Thoracic aorta (tissue), 2 donors: ENCODE measurements around the gene ITPR2. TPM values are rescaled to one million over a fixed set of nuclear protein-coding genes. Genes with fewer than 3 reads are reported as not detected.

Source experiments
- ATAC-seq: fragments of 150-250 bp; one replicate; pipeline ENCODE4 v1.8.0; 2017; ENCODE audit warnings: low read depth; ENCODE audit not compliant: insufficient number of reproducible peaks, low FRiP score
- DNase-seq: peaks from one replicate; pipeline ENCODE4 v3.0.0-alpha.2; 2020; ENCODE audit warnings: low spot score
- H3K27ac ChIP-seq, 2 donors: fragments of 200-600 bp; sonication (generic); 1 replicate in 1 of 2; 2 replicates in 1 of 2; pipeline ENCODE4 v1.5.1; 2016; ENCODE audit warnings: mild to moderate bottlenecking in 2 of 2, moderate library complexity in 2 of 2
- H3K27me3 ChIP-seq: fragments of 200-600 bp; sonication (generic); replicated peaks from 2 replicates; pipeline ENCODE4 v1.6.0; 2016; ENCODE audit warnings: mild to moderate bottlenecking; ENCODE audit not compliant: insufficient read depth
- H3K36me3 ChIP-seq: fragments of 200-600 bp; sonication (generic); one replicate; pipeline ENCODE4 v1.5.1; 2016
- H3K4me1 ChIP-seq, 2 donors: fragments of 200-600 bp; sonication (generic); 1 replicate in 1 of 2; 2 replicates in 1 of 2; pipeline versions ENCODE4 v1.5.1 to v1.6.0; 2016; ENCODE audit warnings: low read depth in 2 of 2, mild to moderate bottlenecking in 1 of 2; ENCODE audit not compliant: control insufficient read depth in 1 of 2
- H3K4me3 ChIP-seq: fragments of 200-600 bp; sonication (generic); 2 replicates; pipeline ENCODE4 v1.5.1; 2016; ENCODE audit warnings: mild to moderate bottlenecking
- H3K9me3 ChIP-seq: fragments of 200-600 bp; sonication (generic); 2 replicates; pipeline ENCODE4 v1.5.1; 2016
- total RNA-seq, 2 donors: library from RNA; depleted of rRNA; stranded (reverse); fragments of >200 nt; gene quantifications; one replicate each; pipeline versions ENCODE4 v1.1.0 to v1.2.3, GENCODE V29; 2016
- TF ChIP-seq, protein P1 (sequence below): fragments of 200-600 bp; sonication (generic); IDR thresholded peaks from one replicate; pipeline ENCODE4 v1.5.1; 2019; ENCODE audit warnings: antibody characterized with exemption

ITPR2 gene
- total RNA-seq, 2 donors from 2014 or later, result 28.3 to 86.3 TPM

DNA sequence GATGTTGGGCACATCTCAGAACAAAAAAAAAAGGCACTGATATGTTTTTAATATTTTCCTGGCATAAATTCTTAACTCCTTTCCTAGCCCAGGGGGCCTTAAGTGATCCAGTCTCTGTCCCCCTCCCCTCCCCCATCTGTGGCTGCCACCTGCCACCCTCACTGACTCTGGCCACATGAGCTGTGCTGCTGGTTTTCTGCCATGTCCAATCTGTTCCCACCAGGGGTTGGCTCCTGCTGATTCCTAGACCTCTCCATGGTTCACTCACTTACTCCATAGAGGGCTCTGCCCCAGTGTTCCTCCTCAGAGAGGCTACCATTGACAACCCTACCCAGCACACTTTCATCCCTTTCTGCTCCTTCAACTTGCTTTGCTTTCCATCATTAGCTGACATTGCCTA lies 474.3 kb downstream of the ITPR2 start:
- no peaks in the 10 kb centered on the region for H3K27me3 ChIP-seq
- H3K9me3 ChIP-seq, result no peaks in the 10 kb centered on the region
- H3K4me1 ChIP-seq, result no peaks in the 10 kb centered on the region
- TF ChIP-seq, protein P1, sequence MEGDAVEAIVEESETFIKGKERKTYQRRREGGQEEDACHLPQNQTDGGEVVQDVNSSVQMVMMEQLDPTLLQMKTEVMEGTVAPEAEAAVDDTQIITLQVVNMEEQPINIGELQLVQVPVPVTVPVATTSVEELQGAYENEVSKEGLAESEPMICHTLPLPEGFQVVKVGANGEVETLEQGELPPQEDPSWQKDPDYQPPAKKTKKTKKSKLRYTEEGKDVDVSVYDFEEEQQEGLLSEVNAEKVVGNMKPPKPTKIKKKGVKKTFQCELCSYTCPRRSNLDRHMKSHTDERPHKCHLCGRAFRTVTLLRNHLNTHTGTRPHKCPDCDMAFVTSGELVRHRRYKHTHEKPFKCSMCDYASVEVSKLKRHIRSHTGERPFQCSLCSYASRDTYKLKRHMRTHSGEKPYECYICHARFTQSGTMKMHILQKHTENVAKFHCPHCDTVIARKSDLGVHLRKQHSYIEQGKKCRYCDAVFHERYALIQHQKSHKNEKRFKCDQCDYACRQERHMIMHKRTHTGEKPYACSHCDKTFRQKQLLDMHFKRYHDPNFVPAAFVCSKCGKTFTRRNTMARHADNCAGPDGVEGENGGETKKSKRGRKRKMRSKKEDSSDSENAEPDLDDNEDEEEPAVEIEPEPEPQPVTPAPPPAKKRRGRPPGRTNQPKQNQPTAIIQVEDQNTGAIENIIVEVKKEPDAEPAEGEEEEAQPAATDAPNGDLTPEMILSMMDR, result no peak
- ATAC-seq (no peak), DNase-seq (no peak)
- H3K4me3 ChIP-seq, result no peak overlapping the region
- H3K36me3 ChIP-seq, result no peaks in the 10 kb centered on the region
- H3K27ac ChIP-seq, result no peak overlapping the region

DNA sequence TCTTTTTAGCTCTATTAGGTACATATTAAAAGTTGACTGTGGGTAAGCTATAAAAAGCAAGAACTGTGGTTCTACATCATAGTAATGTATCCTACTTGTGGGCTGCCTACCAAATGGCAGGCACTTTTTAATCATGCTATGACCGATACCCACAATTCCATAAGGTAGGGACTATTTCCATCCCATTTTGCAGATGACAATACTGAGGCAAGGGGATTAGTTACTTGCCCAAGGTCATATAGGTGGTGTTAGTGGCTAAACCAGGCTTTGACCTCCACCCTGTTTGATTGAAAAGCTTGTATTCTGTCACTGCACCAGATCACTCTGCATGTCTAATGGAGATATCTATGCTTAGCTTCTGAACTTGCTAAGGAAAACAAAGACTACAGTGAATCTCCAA lies 485.7 kb downstream of the ITPR2 start:
- no peaks in the 10 kb centered on the region for H3K36me3 ChIP-seq
- no peaks in the 10 kb centered on the region for H3K4me1 ChIP-seq
- H3K27me3 ChIP-seq, result no peaks in the 10 kb centered on the region
- TF ChIP-seq, protein P1, result no peak
- no peak overlapping the region for H3K27ac ChIP-seq
- no peak overlapping the region for H3K4me3 ChIP-seq
- ATAC-seq (no peak), DNase-seq (no peak)
- H3K9me3 ChIP-seq, result no peaks in the 10 kb centered on the region

DNA sequence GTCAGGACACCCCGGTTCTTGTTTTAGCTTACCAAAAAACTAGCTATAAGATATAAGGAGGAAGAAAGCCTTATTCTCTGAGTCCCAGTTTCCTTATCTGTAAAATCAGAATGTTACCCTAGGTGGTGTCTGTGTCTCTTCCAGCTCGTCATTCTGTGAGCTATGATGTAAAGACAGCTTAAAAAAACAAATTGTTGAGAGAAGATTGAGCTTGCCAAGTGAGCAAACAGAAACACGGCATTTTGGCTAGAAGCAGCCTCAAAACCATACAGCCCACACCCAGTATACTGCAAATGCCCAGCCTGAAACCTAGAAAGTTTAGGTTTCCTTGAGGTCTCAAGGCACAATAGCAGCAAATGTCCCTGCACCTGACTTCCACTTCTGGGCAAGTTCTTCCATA lies 486.3 kb downstream of the ITPR2 start:
- ATAC-seq, result no peak

DNA sequence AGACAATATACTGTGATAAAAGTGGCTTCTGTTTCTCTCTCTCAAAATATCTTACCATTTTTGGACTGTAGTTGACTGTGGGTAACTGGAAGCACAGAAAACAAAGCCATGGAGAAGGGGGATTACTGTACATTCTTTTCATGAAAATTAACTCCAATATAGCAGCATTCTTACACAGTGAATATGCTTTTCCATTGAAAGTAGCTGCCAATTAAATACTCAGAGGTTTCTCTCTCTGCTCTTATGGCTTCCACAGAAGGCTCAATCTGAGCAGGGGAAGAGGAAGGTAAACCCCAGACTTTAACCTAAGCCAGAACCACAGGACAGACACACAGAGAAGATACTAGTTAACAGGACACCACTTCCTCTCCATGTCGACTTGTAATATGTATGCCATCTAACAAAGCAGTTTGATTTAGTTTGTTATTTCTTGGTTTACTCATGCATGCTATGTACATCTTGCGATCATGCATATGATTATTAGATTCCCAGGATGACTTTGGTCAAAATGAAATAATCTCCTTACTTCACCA lies 487.5 kb downstream of the ITPR2 start:
- TF ChIP-seq, protein P1, result no peak
- Histone ChIP-seq H3K27me3 (no peaks in the 10 kb centered on the region), H3K9me3 (no peaks in the 10 kb centered on the region), H3K4me3 (no peak overlapping the region), H3K4me1 (no peaks in the 10 kb centered on the region), H3K36me3 (no peaks in the 10 kb centered on the region), H3K27ac (no peak overlapping the region)
- ATAC-seq (no peak), DNase-seq (no peak)

More for the DNA sequence above, 486.3 kb downstream of the ITPR2 start:
- no peaks in the 10 kb centered on the region for H3K9me3 ChIP-seq
- H3K36me3 ChIP-seq, result no peaks in the 10 kb centered on the region
- H3K27ac ChIP-seq, result no peak overlapping the region
- no peak for DNase-seq
- H3K4me1 ChIP-seq, result no peaks in the 10 kb centered on the region
- no peaks in the 10 kb centered on the region for H3K27me3 ChIP-seq
- H3K4me3 ChIP-seq, result no peak overlapping the region
- TF ChIP-seq, protein P1, result no peak

DNA sequence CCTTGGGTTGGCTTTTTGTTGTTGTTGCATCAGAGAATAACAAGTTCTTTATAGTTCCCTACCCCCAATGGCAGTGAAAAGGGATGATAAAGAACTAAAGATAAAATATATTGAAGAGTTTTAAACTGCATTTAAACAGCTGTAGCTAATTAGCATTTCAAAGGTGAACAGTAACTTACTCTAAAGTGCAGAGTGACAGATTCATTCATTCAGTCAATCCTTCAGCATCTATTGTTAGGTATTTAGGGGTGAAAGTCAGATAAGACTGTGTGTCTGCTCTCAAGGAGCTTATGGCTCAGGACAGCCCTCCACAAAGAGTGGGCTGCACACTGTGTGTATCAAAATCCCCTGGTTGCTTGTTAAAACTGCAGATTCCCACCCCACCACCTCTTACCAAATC lies 491.5 kb downstream of the ITPR2 start:
- H3K27me3 ChIP-seq, result no peaks in the 10 kb centered on the region
- DNase-seq, result no peak
- TF ChIP-seq, protein P1, result no peak
- H3K4me1 ChIP-seq, result no peaks in the 10 kb centered on the region
- no peaks in the 10 kb centered on the region for H3K9me3 ChIP-seq
- H3K27ac ChIP-seq, result no peak overlapping the region
- H3K36me3 ChIP-seq, result no peaks in the 10 kb centered on the region
- no peak for ATAC-seq
- H3K4me3 ChIP-seq, result no peak overlapping the region
